Trophoblast cell (in vitro differentiated cells and primary cell): ENCODE measurements around the gene LSM3.

Source experiments
- DNase-seq, 2 donors: peaks; one replicate each; pipeline ENCODE4 v3.0.0-alpha.2; 2016
- H2AFZ ChIP-seq: 2 replicates; pipeline ENCODE4 v1.6.1; 2013; ENCODE audit warnings: low read length, moderate library complexity, mild to moderate bottlenecking; ENCODE audit not compliant: insufficient read depth, poor library complexity
- H2AK5ac ChIP-seq: 2 replicates; pipeline ENCODE4 v1.6.1; 2013; ENCODE audit warnings: mild to moderate bottlenecking, low read length
- H2BK120ac ChIP-seq: 2 replicates; pipeline ENCODE4 v1.6.1; 2013; ENCODE audit warnings: low read length, mild to moderate bottlenecking, moderate library complexity; ENCODE audit not compliant: insufficient read depth, poor library complexity
- H2BK12ac ChIP-seq: 2 replicates; pipeline ENCODE4 v1.6.1; 2013; ENCODE audit warnings: mild to moderate bottlenecking, low read length, moderate library complexity
- H2BK5ac ChIP-seq: 2 replicates; pipeline ENCODE4 v1.6.1; 2013; ENCODE audit warnings: low read length, low read depth, moderate library complexity, mild to moderate bottlenecking; ENCODE audit not compliant: poor library complexity
- H3K14ac ChIP-seq: 2 replicates; pipeline ENCODE4 v1.6.1; 2013; ENCODE audit warnings: mild to moderate bottlenecking, low read length
- H3K18ac ChIP-seq: 2 replicates; pipeline ENCODE4 v1.6.1; 2013; ENCODE audit warnings: mild to moderate bottlenecking, low read length
- H3K23ac ChIP-seq: 2 replicates; pipeline ENCODE4 v1.6.1; 2013; ENCODE audit warnings: low read length
- H3K27ac ChIP-seq: 2 replicates; pipeline ENCODE4 v1.5.1; 2013; ENCODE audit warnings: low read depth, mild to moderate bottlenecking, inconsistent platforms, low read length, moderate library complexity
- H3K27me3 ChIP-seq: 2 replicates; pipeline ENCODE4 v1.6.1; 2013; ENCODE audit warnings: inconsistent platforms, mild to moderate bottlenecking, low read length, moderate library complexity; ENCODE audit not compliant: insufficient read depth
- H3K36me3 ChIP-seq, 2 experiments: 1 replicate in 1 of 2; 2 replicates in 1 of 2; pipeline ENCODE4 v1.6.1; 2013; ENCODE audit warnings: low read length in 2 of 2, mild to moderate bottlenecking in 2 of 2, moderate library complexity in 1 of 2; ENCODE audit not compliant: insufficient read depth in 2 of 2, control insufficient read depth in 1 of 2
- H3K4ac ChIP-seq: 2 replicates; pipeline ENCODE4 v1.6.1; 2013; ENCODE audit warnings: low read depth, mild to moderate bottlenecking, low read length, moderate library complexity
- H3K4me1 ChIP-seq, 2 experiments: 1 replicate in 1 of 2; 2 replicates in 1 of 2; pipeline ENCODE4 v1.6.1; 2013; ENCODE audit warnings: low read length in 2 of 2, mild to moderate bottlenecking in 2 of 2, moderate library complexity in 1 of 2; ENCODE audit not compliant: insufficient read depth in 2 of 2, control insufficient read depth in 1 of 2
- H3K4me2 ChIP-seq: 2 replicates; pipeline ENCODE4 v1.6.1; 2013; ENCODE audit warnings: inconsistent platforms, mild to moderate bottlenecking, low read length, moderate library complexity
- H3K4me3 ChIP-seq: 2 replicates; pipeline ENCODE4 v1.5.1; 2013; ENCODE audit warnings: mild to moderate bottlenecking, low read depth, low read length, inconsistent platforms
- H3K79me1 ChIP-seq: one replicate; pipeline ENCODE4 v1.6.1; 2013; ENCODE audit warnings: low read length
- H3K79me2 ChIP-seq: 2 replicates; pipeline ENCODE4 v1.6.1; 2013; ENCODE audit warnings: low read length, mild to moderate bottlenecking; ENCODE audit not compliant: control insufficient read depth, insufficient read depth, poor library complexity
- H3K9ac ChIP-seq: 2 replicates; pipeline ENCODE4 v1.6.1; 2013; ENCODE audit warnings: mild to moderate bottlenecking, low read length
- H3K9me3 ChIP-seq: 2 replicates; pipeline ENCODE4 v1.6.1; 2013; ENCODE audit warnings: low read depth, mild to moderate bottlenecking, control low read depth, inconsistent platforms, low read length; ENCODE audit not compliant: insufficient read depth
- H4K12ac ChIP-seq: 2 replicates; pipeline ENCODE4 v1.6.1; 2013; ENCODE audit warnings: low read depth, mild to moderate bottlenecking, low read length, moderate library complexity
- H4K8ac ChIP-seq: 2 replicates; pipeline ENCODE4 v1.6.1; 2013; ENCODE audit warnings: low read depth, mild to moderate bottlenecking, low read length, moderate library complexity
- H4K91ac ChIP-seq: one replicate; pipeline ENCODE4 v1.6.1; 2013; ENCODE audit warnings: low read depth, mild to moderate bottlenecking, low read length, moderate library complexity
- WGBS: extraction: QIAGEN DNeasy Blood & Tissue Kit; methylation state at CpG from one replicate; pipeline ENCODE4 v1.1.7; 2013; ENCODE audit warnings: missing lambda C conversion rate; ENCODE audit not compliant: insufficient read length, insufficient coverage; ENCODE audit errors: extremely low coverage; 5-methylcytosine and 5-hydroxymethylcytosine counted together

Gene LSM3

GRCh38 chr3:14248849-14249523 lies 70.4 kb downstream of the LSM3 start:
- Histone ChIP-seq H3K23ac (no peak overlapping the region), H4K12ac (no peak overlapping the region), H2BK12ac (no peak overlapping the region), H3K9me3 (no peaks in the 10 kb centered on the region), H2AFZ (no peak overlapping the region), H3K9ac (no peak overlapping the region), H4K91ac (no peak overlapping the region), H3K4me2 (no peak overlapping the region), H3K4me1 (peaks cover 22 to 25% of the 10 kb centered on the region in 2 experiments), H3K18ac (no peak overlapping the region), H3K27ac (no peak overlapping the region), H3K4me3 (no peak overlapping the region), H3K36me3 (no peaks in the 10 kb centered on the region), H3K4ac (no peak overlapping the region), H3K14ac (no peak overlapping the region), H3K27me3 (no peaks in the 10 kb centered on the region), H2AK5ac (no peak overlapping the region), H2BK5ac (no peak overlapping the region), H3K79me2 (no peaks in the 10 kb centered on the region), H4K8ac (no peak overlapping the region), H3K79me1 (peaks cover 16% of the 10 kb centered on the region), H2BK120ac (no peak overlapping the region)
- WGBS, result no CpG with 5 or more reads among the region's 5 CpGs
- DNase-seq, result no peak
